ENCODE measurements around the gene NDE1. TPM values are rescaled to one million over a fixed set of nuclear protein-coding genes. Genes with fewer than 3 reads are reported as not detected.
"Not testable (repeated sequence)": the region's sequence is repeated elsewhere in the genome, so short reads cannot be mapped to it uniquely, and the experiment has no call there.

The NDE1 gene
- total RNA-seq, 4 donors from 2014 or later, result 22.9 to 73.5 (median 38.8) TPM

DNA sequence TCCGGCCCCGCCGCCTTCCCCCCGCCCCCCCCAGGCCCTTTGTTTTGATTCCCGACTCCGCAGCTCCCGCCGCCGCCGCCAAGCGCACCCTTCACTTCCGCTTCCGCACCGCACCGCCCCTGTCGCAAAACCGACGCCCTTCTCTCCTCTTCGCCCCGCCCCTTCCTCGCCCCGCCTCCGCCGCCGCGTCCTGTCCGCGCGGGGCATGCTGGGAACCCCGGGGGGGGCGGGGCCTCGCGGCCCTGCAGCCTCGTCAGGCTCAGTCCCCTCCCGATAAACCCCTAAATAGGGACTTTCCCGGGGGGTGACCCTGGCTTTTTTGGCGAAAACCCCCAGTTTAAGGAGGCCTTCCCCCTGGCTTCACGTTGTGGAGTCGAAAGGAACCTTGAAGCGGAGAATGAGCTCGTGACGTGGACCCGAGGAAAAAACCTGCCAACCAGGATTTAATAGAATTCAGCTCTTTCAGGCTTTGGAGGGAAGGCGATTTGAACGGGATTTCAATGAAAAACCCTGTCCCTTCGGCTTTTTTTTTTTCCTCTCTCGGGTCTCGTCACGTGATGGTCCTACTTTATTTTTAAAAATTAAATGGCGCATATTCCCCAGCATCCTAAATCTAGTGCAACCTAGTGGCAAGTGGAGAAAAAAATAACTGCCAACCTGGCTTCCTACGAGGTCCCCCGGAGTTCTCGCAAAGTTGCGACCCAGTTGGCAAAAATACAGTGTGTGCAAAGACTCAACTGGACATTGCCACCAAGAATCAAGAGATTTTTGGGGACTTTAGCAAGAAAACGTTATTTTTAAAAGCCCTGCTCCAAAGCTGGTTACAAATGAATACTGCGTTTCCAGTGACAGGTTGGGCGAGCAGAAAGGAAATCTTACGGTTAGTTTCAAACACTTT, 6.7 kb upstream of the NDE1 start, which contains the start of gene MARF1:
Gene MARF1 (minus strand): TSS at position 107 of the 898 bp plus-strand sequence. CDS start 3,921 bp downstream, outside the sequence.
- peak within 1 kb of the TSS; percentile 77 to 90 (median 86) for H3K4me3 ChIP-seq

GRCh38 chr16:15643946-15644250, 6.1 kb upstream of the NDE1 start:
- Histone ChIP-seq H3K4me1 (peaks cover 0 to 38% (median 22%) of the 10 kb centered on the region in 4 donors), H3K27me3 (no peaks in the 10 kb centered on the region), H3K9me3 (no peaks in the 10 kb centered on the region), H3K36me3 (peaks cover 0 to 3% (median 0%) of the 10 kb centered on the region in 3 donors), H3K4me3 (peak overlapping the region; percentile 77 to 90 (median 86)), H3K27ac (peak overlapping the region; percentile 95 to 100 (median 98))
- TF ChIP-seq POLR2A (IDR thresholded peaks at IDR 0.05) (no peak), EP300 (IDR thresholded peaks at IDR 0.05) (no peak)
- TF ChIP-seq, protein P1, sequence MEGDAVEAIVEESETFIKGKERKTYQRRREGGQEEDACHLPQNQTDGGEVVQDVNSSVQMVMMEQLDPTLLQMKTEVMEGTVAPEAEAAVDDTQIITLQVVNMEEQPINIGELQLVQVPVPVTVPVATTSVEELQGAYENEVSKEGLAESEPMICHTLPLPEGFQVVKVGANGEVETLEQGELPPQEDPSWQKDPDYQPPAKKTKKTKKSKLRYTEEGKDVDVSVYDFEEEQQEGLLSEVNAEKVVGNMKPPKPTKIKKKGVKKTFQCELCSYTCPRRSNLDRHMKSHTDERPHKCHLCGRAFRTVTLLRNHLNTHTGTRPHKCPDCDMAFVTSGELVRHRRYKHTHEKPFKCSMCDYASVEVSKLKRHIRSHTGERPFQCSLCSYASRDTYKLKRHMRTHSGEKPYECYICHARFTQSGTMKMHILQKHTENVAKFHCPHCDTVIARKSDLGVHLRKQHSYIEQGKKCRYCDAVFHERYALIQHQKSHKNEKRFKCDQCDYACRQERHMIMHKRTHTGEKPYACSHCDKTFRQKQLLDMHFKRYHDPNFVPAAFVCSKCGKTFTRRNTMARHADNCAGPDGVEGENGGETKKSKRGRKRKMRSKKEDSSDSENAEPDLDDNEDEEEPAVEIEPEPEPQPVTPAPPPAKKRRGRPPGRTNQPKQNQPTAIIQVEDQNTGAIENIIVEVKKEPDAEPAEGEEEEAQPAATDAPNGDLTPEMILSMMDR (IDR thresholded peaks at IDR 0.05), result no peak
- no peak for DNase-seq (ENCODE audit: low spot score in 2 of 2)
- 18 to 20% methylated on average over 4 of the region's 4 CpGs for WGBS, 2 donors

More for the DNA sequence above, 6.7 kb upstream of the NDE1 start, which contains the start of gene MARF1:
- Histone ChIP-seq H3K36me3 (peaks cover 0 to 9% (median 0%) of the 10 kb centered on the region in 3 donors), H3K27me3 (no peaks in the 10 kb centered on the region), H3K4me1 (peaks cover 0 to 38% (median 22%) of the 10 kb centered on the region in 4 donors), H3K9me3 (no peaks in the 10 kb centered on the region), H3K27ac (peak within 1 kb of the TSS; percentile 95 to 100 (median 98))
- TF ChIP-seq POLR2A (IDR thresholded peaks at IDR 0.05) (peak; percentile 100), EP300 (IDR thresholded peaks at IDR 0.05) (peak; percentile 80 to 100)
- TF ChIP-seq, protein P1 (IDR thresholded peaks at IDR 0.05), result peak; percentile 29 to 55 (median 46)
- 0 to 1% methylated on average over 29 to 57 of the region's 58 CpGs for WGBS, 2 donors
- DNase-seq (ENCODE audit: low spot score in 2 of 2), result peak; percentile 98

DNA sequence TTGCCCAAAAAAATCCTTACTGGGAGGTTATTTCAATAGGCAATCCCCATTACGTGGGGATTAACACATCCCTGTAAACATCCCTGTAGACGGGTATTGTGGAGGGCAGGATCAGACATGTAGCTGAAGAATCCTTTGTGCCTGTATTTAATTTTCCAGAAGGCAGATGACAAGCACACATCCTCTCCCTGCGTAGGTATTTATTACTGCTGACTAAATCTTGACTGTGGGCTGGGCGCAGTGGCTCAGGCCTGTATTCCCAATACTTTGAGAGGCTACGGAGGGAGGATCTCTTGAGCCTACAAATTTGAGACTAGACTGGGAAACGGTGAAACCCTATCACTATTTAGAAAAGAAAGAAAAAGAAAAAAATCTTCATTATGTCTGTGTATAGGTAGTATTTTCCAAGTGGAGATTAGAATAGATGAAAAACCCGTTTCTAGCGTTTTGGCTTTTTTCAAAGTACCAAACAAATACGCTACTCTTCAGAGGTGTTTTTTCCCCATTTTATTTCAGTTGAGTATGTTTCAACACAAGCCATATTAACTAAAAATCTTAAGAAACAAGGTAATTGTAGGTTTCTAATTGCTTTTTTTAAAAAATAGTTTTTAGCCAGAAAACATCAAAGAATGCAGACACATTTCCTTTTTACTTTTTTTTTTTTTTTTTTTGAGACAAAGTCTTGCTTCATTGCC, 5.6 kb upstream of the NDE1 start:
- no peak for DNase-seq (ENCODE audit: low spot score in 2 of 2)

GRCh38 chr16:15644962-15645465, 5.0 kb upstream of the NDE1 start:
- H3K9me3 ChIP-seq; DNase-seq (ENCODE audit: low spot score in 2 of 2); H3K4me3 ChIP-seq; H3K36me3 ChIP-seq; H3K27ac ChIP-seq; H3K27me3 ChIP-seq: not testable (repeated sequence)
- peaks cover 0 to 41% (median 20%) of the 10 kb centered on the region in 4 donors for H3K4me1 ChIP-seq
- WGBS, 2 donors, result 88 to 90% methylated on average over 10 of the region's 10 CpGs

More for the DNA sequence above, 5.6 kb upstream of the NDE1 start:
- Histone ChIP-seq H3K27me3 (no peaks in the 10 kb centered on the region), H3K4me3 (no peak overlapping the region), H3K36me3 (no peaks in the 10 kb centered on the region), H3K9me3 (no peaks in the 10 kb centered on the region), H3K4me1 (peaks cover 0 to 43% (median 22%) of the 10 kb centered on the region in 4 donors), H3K27ac (peak overlapping the region; percentile 95 to 100 (median 98))
- 79 to 83% methylated on average over 9 of the region's 9 CpGs for WGBS, 2 donors
- TF ChIP-seq, protein P1 (IDR thresholded peaks at IDR 0.05), result no peak
- TF ChIP-seq EP300 (IDR thresholded peaks at IDR 0.05) (no peak), POLR2A (IDR thresholded peaks at IDR 0.05) (no peak)

GRCh38 chr16:15646557-15647293, 3.3 kb upstream of the NDE1 start:
- not testable (repeated sequence) for H3K9me3 ChIP-seq; DNase-seq (ENCODE audit: low spot score in 2 of 2); H3K27me3 ChIP-seq; H3K27ac ChIP-seq; H3K36me3 ChIP-seq; H3K4me3 ChIP-seq
- 87 to 90% methylated on average over 13 of the region's 13 CpGs for WGBS, 2 donors
- H3K4me1 ChIP-seq, result peaks cover 0 to 34% (median 18%) of the 10 kb centered on the region in 4 donors
